ENCODE results near the gene DNHD1.

The DNHD1 gene

GRCh38 chr11:6594142-6594768 is 97.2 kb downstream of the DNHD1 start:
- no peak for DNase-seq (ENCODE audit: low read depth)

DNA sequence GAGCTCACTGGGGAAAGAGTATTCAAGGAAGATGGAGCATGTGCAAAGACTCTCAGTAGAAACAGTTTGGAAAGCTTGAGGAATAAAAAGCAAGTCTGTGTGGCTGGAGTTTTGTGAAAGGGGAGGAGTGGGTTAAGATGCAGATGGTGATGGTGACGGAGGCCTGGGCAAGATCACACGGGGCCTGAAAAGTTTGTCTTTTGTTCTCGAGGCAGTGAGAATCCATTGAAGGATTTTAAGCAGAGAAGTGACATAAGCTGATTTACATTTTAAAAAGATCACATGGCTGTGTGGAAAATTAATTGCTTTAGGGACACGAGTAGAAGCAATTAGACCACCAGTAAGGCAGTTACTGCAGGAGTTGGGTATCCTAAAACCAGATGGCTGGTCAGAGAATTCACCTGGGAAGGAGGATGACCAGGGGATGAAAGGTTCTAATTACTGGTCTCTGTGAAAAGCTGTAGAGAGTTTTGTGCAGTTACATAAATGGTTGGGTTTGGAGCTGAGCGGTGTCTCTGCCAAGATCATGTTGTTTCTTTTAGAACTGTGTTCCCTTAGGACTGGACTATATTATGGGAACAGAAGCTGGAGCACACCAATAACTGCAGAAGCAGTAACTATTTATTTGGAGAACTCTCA is 99.3 kb downstream of the DNHD1 start:
- DNase-seq (ENCODE audit: low read depth): no peak

DNA sequence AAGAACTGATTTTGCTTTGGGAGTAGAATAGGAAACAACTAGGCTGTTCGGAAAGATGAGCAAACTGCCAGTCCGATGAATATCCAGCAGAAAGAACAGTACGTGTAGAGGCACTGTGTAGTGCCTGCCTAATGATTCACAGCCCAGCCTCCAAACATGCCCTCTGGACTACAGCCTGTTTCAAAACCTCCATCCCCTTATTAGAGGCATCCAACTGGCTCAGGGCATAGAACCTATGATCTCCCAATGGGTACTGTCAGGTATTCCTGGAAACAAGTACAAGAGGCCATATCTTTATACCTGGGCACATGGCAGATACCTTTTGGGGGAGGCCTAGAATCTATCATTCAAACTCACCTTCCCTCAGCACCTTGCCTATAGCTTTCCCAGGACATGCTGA is 101.5 kb downstream of the DNHD1 start:
- DNase-seq (ENCODE audit: low read depth): no peak

DNA sequence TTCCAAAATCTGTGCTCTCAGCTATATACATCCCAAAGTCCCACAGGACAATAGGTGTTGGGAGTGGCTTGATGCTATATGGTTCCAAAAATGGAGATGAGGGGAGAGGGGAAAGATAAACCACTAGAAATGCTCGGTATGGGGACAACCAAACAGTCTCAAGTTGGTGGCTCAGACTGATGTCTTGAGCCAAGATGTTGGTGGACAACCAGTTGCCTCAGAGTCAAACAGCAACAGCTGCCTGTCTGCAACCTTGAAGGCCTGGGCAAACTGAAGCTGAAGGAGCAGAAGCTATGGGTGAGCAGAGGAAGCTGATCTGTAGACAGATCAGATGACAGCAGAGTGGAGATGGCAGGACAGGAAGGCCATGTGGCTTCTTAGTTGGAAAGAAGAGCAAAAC is 102.4 kb downstream of the DNHD1 start:
- DNase-seq (ENCODE audit: low read depth): no peak

GRCh38 chr11:6599881-6600390 is 102.9 kb downstream of the DNHD1 start:
- no peak for DNase-seq (ENCODE audit: low read depth)

- no peak for DNase-seq (ENCODE audit: low read depth)
These were observed 104.0 kb downstream of the DNHD1 start for GRCh38 chr11:6601041-6601461.

DNA sequence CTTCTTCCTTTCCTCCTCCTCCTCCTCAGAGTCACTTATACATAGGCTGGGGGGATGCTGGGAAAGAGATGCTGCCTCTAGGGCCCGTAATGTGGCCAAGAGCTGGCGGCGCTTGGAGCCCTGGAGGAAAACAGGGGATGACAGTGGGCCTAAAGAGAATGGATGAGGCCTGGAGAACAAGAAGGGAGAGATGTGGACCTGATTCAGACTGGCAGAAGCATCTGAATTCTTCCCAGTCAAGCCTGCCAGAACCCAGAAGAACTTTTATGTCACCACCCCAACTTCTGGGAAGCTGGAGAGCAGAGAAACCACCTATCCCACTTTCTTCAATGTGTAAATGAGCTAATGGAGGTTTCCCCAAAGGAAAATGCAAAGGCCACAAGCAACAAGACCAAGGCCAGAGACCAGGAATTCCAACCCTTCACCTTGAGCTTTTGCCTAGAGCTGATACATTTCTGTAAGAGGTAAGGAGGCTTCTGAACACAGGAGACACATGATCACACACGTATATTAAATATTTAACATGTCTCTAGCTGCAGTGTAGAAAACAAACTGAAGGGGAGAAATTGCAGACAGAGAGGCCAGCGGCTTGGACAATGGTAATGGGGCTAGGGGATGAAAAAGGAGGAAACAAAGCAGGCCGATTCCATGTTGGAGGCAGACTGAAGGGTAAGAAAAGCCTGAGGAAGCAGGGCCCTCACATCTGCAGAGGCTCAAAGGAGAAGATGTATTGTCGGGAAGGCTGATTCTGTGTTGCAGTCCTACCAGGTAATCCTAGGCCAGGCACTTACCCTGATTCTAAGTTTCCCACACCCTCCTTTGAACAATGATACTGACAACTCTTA is 105.2 kb downstream of the DNHD1 start:
- DNase-seq (ENCODE audit: low read depth): no peak

GRCh38 chr11:6603287-6604080 is 106.4 kb downstream of the DNHD1 start, which contains the start of the genes ILK and RRP8:
TSS of gene ILK (plus strand) at chr11:6603774. CDS start at chr11:6604272, 498 bp downstream.
TSS of gene RRP8 (minus strand) at chr11:6603616. CDS start at chr11:6603502, 114 bp downstream.
- peak; percentile 75 for DNase-seq (ENCODE audit: low read depth)

- DNase-seq (ENCODE audit: low read depth): no peak
These were observed 107.1 kb downstream of the DNHD1 start for GRCh38 chr11:6604081-6604626.

GRCh38 chr11:6604790-6605189 is 107.7 kb downstream of the DNHD1 start:
- DNase-seq (ENCODE audit: low read depth): no peak

DNA sequence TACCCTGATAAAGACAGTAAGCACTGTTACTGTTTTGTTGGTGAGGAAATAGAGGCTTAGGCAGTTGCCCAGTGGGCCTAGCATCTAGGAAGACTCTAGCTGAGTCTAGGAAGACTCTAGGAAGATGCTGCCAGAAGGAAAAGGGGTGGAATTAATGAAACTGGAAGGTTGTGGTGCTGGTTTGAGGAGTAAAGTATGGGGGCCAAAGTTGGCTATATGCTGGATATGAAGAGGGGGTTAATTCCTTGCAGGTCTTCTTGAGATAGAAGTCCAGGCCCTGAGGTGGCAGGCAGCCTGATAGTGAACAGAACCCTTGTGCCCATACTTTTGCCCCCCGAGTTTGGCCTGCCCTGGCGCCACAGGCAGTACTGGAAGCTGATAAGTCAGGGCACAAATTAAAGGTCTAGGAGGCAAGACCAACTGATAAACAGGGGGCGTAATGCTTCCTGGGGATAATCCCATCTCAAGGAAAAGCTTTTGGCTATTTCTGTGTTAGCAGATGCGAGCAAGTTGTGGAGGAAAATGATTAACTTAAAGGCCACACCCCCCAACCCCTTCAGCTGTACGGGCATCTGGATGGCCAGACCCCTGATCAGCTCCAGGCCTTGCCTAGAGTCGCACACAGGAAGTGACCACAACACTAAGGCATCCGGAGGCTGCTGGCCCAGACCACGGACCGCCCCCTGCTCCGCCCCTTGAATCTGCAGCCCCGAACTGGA is 109.5 kb downstream of the DNHD1 start:
- DNase-seq (ENCODE audit: low read depth): no peak

DNA sequence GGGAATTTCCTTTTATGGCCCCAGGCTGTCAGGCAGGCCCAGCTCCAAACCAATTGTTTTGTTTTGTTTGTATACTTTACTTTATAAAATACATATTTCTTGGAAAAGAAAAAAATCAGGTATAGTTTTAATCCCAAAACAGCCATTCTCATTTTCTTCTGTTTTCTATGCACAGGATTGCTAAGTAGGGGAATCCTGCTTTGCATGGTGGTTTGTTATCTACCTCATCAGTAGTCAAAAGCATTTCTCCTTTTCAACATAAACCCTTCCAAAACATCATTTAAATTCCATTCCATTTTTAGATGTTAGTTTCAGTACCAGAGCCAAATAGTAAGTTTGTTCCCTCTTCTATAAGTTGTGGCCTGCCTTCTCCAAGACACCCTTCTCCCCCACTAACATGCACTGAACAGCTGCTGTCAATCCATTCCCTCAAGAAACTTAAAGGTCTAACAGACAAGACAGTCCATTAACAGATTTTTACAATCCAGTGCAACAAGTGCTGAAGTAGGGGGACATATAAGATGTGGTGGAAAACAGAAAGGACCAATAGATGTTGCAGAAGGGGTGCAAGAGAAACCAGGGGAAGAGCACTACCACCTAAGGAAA is 110.2 kb downstream of the DNHD1 start:
- no peak for DNase-seq (ENCODE audit: low read depth)

- no peak for DNase-seq (ENCODE audit: low read depth)
These were observed 110.9 kb downstream of the DNHD1 start for GRCh38 chr11:6608011-6608410.

DNA sequence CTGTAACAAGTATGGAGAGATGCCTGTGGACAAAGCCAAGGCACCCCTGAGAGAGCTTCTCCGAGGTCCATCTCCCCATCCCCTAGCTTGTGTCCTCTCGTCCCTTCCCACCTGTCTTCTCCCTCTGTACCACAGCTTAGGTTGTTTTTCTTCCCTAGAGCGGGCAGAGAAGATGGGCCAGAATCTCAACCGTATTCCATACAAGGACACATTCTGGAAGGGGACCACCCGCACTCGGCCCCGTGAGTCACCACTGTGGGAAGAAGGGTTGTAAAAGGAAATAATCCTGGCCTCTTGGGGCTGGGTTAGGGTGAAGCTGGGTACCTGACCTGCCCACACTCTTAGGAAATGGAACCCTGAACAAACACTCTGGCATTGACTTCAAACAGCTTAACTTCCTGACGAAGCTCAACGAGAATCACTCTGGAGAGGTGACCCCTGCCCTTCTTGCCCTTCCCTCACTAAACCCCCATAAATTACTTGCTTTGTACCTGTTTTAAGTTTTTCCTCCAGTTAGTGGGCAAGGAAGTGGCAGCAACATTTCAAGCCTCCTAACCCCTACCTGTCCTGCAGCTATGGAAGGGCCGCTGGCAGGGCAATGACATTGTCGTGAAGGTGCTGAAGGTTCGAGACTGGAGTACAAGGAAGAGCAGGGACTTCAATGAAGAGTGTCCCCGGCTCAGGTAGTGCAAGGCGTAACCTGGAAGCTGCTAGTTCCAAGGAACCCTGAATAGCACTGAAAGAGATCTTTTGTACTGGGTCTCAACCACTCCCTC is 111.8 kb downstream of the DNHD1 start:
- DNase-seq (ENCODE audit: low read depth): no peak

GRCh38 chr11:6609502-6610015 is 112.5 kb downstream of the DNHD1 start:
- DNase-seq (ENCODE audit: low read depth): no peak

- no peak for DNase-seq (ENCODE audit: low read depth)
These were observed 113.5 kb downstream of the DNHD1 start for GRCh38 chr11:6610591-6610990.

GRCh38 chr11:6611092-6611962 is 114.2 kb downstream of the DNHD1 start:
- DNase-seq (ENCODE audit: low read depth): no peak

GRCh38 chr11:6611963-6612212 is 114.8 kb downstream of the DNHD1 start:
- DNase-seq (ENCODE audit: low read depth): no peak
